Mesodermal cell (in vitro differentiated cells): Measurements from ENCODE around the gene ZNF112. TPM values are rescaled to one million over a fixed set of nuclear protein-coding genes. Genes with fewer than 3 reads are reported as not detected.
A peak's percentile ranks its signal among the peaks of the same experiment; 100 is the strongest.
"Not testable (repeated sequence)": the region's sequence is repeated elsewhere in the genome, so short reads cannot be mapped to it uniquely, and the experiment has no call there.

ENCODE experiments used
- H3K27ac ChIP-seq: 2 replicates; pipeline ENCODE4 v1.7.0; 2013; ENCODE audit warnings: mild to moderate bottlenecking, low read depth, low read length, moderate library complexity; ENCODE audit not compliant: severe bottlenecking
- H3K36me3 ChIP-seq: 2 replicates; pipeline ENCODE4 v1.7.1; 2013; ENCODE audit warnings: mild to moderate bottlenecking, low read length, moderate library complexity; ENCODE audit not compliant: control insufficient read depth, insufficient read depth
- H3K4me1 ChIP-seq: one replicate; pipeline ENCODE4 v1.7.1; 2013; ENCODE audit warnings: mild to moderate bottlenecking, low read length; ENCODE audit not compliant: insufficient read depth, control insufficient read depth, poor library complexity, severe bottlenecking
- H3K4me3 ChIP-seq: 2 replicates; pipeline ENCODE4 v1.7.0; 2013; ENCODE audit warnings: low read length, control low read depth, mild to moderate bottlenecking; ENCODE audit not compliant: insufficient read depth, poor library complexity, severe bottlenecking; ENCODE audit errors: extremely low read depth
- H3K9me3 ChIP-seq: 2 replicates; pipeline ENCODE4 v1.7.1; 2013; ENCODE audit warnings: mild to moderate bottlenecking, low read length, moderate library complexity; ENCODE audit not compliant: control insufficient read depth
- WGBS, 2 experiments: methylation state at CpG; one replicate each; pipeline ENCODE4 v1.1.5; 2013; ENCODE audit warnings: missing lambda C conversion rate in 2 of 2; ENCODE audit not compliant: insufficient coverage in 2 of 2; 5-methylcytosine and 5-hydroxymethylcytosine counted together
- polyA plus RNA-seq, 2 experiments: library from polyadenylated mRNA; stranded (reverse); fragments of 50-300 nt; gene quantifications; one replicate each; pipeline ENCODE4 v1.2.3, GENCODE V29; 2013

ZNF112 gene
- 2.9 TPM for polyA plus RNA-seq (2013, experiment 1 of 2)
- polyA plus RNA-seq (2013, experiment 2 of 2): 3.1 TPM

- Histone ChIP-seq H3K9me3 (no peaks in the 10 kb centered on the region), H3K4me3 (peak within 1 kb of the TSS; percentile 74), H3K27ac (no peak within 1 kb of the TSS), H3K4me1 (no peaks in the 10 kb centered on the region), H3K36me3 (peaks cover 4% of the 10 kb centered on the region)
- WGBS, 2 experiments: 6 to 11% methylated on average over 14 to 31 of the region's 38 CpGs
These were observed at the start of gene ZNF112 for GRCh38 chr19:44356383-44357111. ZNF112 (minus strand) TSS chr19:44356680; CDS start chr19:44340539, 16,141 bp downstream.

GRCh38 chr19:44401139-44402115 is 44.9 kb upstream of the ZNF112 start, which contains the start of gene ZNF285:
ZNF285 (minus strand) TSS chr19:44401608; CDS start chr19:44397213, 4,395 bp downstream.
- no peaks in the 10 kb centered on the region for H3K4me1 ChIP-seq
- WGBS, 2 experiments: 2 to 4% methylated on average over 25 to 26 of the region's 43 CpGs
- no peak within 1 kb of the TSS for H3K27ac ChIP-seq
- peak within 1 kb of the TSS; percentile 58 for H3K4me3 ChIP-seq
- no peaks in the 10 kb centered on the region for H3K36me3 ChIP-seq
- H3K9me3 ChIP-seq: peaks cover 12% of the 10 kb centered on the region

GRCh38 chr19:44389268-44389667 is 32.8 kb upstream of the ZNF112 start:
- not testable (repeated sequence) for H3K36me3 ChIP-seq, H3K9me3 ChIP-seq, H3K27ac ChIP-seq, H3K4me3 ChIP-seq, H3K4me1 ChIP-seq
- WGBS, 2 experiments: 78 to 100% methylated on average over 1 to 2 of the region's 4 CpGs

GRCh38 chr19:44374789-44375188 is 18.3 kb upstream of the ZNF112 start:
- no peaks in the 10 kb centered on the region for H3K36me3 ChIP-seq
- H3K9me3 ChIP-seq: peaks cover 11% of the 10 kb centered on the region
- H3K27ac ChIP-seq: no peak overlapping the region
- H3K4me3 ChIP-seq: no peak overlapping the region
- WGBS, 2 experiments: no CpG with 5 or more reads among the region's 2 CpGs
- H3K4me1 ChIP-seq: no peaks in the 10 kb centered on the region

GRCh38 chr19:44371815-44372480 is 15.5 kb upstream of the ZNF112 start:
- Histone ChIP-seq H3K27ac (no peak overlapping the region), H3K36me3 (no peaks in the 10 kb centered on the region), H3K4me1 (no peaks in the 10 kb centered on the region), H3K9me3 (peaks cover 10% of the 10 kb centered on the region), H3K4me3 (no peak overlapping the region)
- WGBS, 2 experiments: 82 to 85% methylated on average over 17 to 18 of the region's 20 CpGs

GRCh38 chr19:44367024-44367423 is 10.5 kb upstream of the ZNF112 start:
- Histone ChIP-seq H3K9me3 (no peaks in the 10 kb centered on the region), H3K4me1 (no peaks in the 10 kb centered on the region), H3K36me3 (no peaks in the 10 kb centered on the region), H3K4me3 (no peak overlapping the region), H3K27ac (no peak overlapping the region)
- 88 to 90% methylated on average over 8 to 11 of the region's 17 CpGs for WGBS, 2 experiments

GRCh38 chr19:44346556-44346955 is 9.9 kb downstream of the ZNF112 start:
- H3K4me1 ChIP-seq: no peaks in the 10 kb centered on the region
- no peak overlapping the region for H3K4me3 ChIP-seq
- peaks cover 8% of the 10 kb centered on the region for H3K9me3 ChIP-seq
- H3K27ac ChIP-seq: no peak overlapping the region
- WGBS, 2 experiments: 88 to 97% methylated on average over 3 of the region's 4 CpGs
- peaks cover 13% of the 10 kb centered on the region for H3K36me3 ChIP-seq

- peaks cover 8% of the 10 kb centered on the region for H3K9me3 ChIP-seq
- H3K4me1 ChIP-seq: no peaks in the 10 kb centered on the region
- WGBS, 2 experiments: 81 to 96% methylated on average over 3 of the region's 4 CpGs
- no peak overlapping the region for H3K4me3 ChIP-seq
- H3K36me3 ChIP-seq: peaks cover 15% of the 10 kb centered on the region
- no peak overlapping the region for H3K27ac ChIP-seq
These were observed 10.5 kb downstream of the ZNF112 start for GRCh38 chr19:44345959-44346358.

GRCh38 chr19:44344255-44344654 is 12.2 kb downstream of the ZNF112 start:
- Histone ChIP-seq H3K4me1 (no peaks in the 10 kb centered on the region), H3K4me3 (no peak overlapping the region), H3K9me3 (peaks cover 8% of the 10 kb centered on the region), H3K36me3 (peaks cover 32% of the 10 kb centered on the region), H3K27ac (no peak overlapping the region)
- WGBS, 2 experiments: 0% methylated on average over 1 of the region's 1 CpG; no CpG with 5 or more reads in 1 of the 2 experiments

GRCh38 chr19:44341794-44342193 is 14.7 kb downstream of the ZNF112 start:
- Histone ChIP-seq H3K9me3 (peaks cover 15% of the 10 kb centered on the region), H3K27ac (no peak overlapping the region), H3K4me1 (no peaks in the 10 kb centered on the region), H3K4me3 (no peak overlapping the region), H3K36me3 (peaks cover 53% of the 10 kb centered on the region)
- 89% methylated on average over 1 of the region's 2 CpGs; no CpG with 5 or more reads in 1 of the 2 experiments for WGBS, 2 experiments
